H9 (cell line): ENCODE data around the gene SMIM23. TPM values are rescaled to one million over a fixed set of nuclear protein-coding genes. Genes with fewer than 3 reads are reported as not detected.

ENCODE experiments used
- DNase-seq: peaks from one replicate; pipeline ENCODE4 v3.0.0-alpha.2; 2017
- H2AFZ ChIP-seq: one replicate; pipeline ENCODE4 v1.6.1; 2013; ENCODE audit warnings: mild to moderate bottlenecking, low read length, control low read depth, moderate library complexity
- H2AK5ac ChIP-seq: 2 replicates; pipeline ENCODE4 v1.6.1; 2013; ENCODE audit warnings: low read length, control low read depth, mixed read lengths; ENCODE audit not compliant: insufficient read length
- H2BK120ac ChIP-seq: one replicate; pipeline ENCODE4 v1.6.1; 2013; ENCODE audit warnings: low read depth, mild to moderate bottlenecking, low read length, control low read depth, inconsistent platforms; ENCODE audit not compliant: poor library complexity, severe bottlenecking
- H2BK12ac ChIP-seq: 2 replicates; pipeline ENCODE4 v1.6.1; 2013; ENCODE audit warnings: low read length, control low read depth, mixed read lengths, low read depth; ENCODE audit not compliant: insufficient read length
- H2BK15ac ChIP-seq: 2 replicates; pipeline ENCODE4 v1.6.1; 2013; ENCODE audit warnings: low read depth, low read length, control low read depth
- H2BK20ac ChIP-seq: one replicate; pipeline ENCODE4 v1.6.1; 2013; ENCODE audit warnings: low read depth, mild to moderate bottlenecking, low read length, control low read depth, inconsistent platforms; ENCODE audit not compliant: poor library complexity, severe bottlenecking
- H2BK5ac ChIP-seq: 2 replicates; pipeline ENCODE4 v1.6.1; 2013; ENCODE audit warnings: low read length, control low read depth, mixed read lengths; ENCODE audit not compliant: insufficient read length
- H3K14ac ChIP-seq: 2 replicates; pipeline ENCODE4 v1.6.1; 2013; ENCODE audit warnings: low read length, control low read depth; ENCODE audit not compliant: insufficient read depth
- H3K18ac ChIP-seq: 2 replicates; pipeline ENCODE4 v1.6.1; 2013; ENCODE audit warnings: low read depth, mild to moderate bottlenecking, mixed read lengths, low read length, control low read depth; ENCODE audit not compliant: insufficient read length
- H3K23ac ChIP-seq: 2 replicates; pipeline ENCODE4 v1.6.1; 2013; ENCODE audit warnings: low read length, control low read depth, mixed read lengths, low read depth; ENCODE audit not compliant: insufficient read length
- H3K23me2 ChIP-seq: 2 replicates; pipeline ENCODE4 v1.6.1; 2013; ENCODE audit warnings: low read depth, mild to moderate bottlenecking, mixed read lengths, low read length, control low read depth; ENCODE audit not compliant: insufficient read length, poor library complexity, severe bottlenecking
- H3K27ac ChIP-seq: 2 replicates; pipeline ENCODE4 v1.5.1; 2013; ENCODE audit warnings: low read length, control low read depth, mixed read lengths, low read depth; ENCODE audit not compliant: insufficient read length
- H3K27me3 ChIP-seq: 2 replicates; pipeline ENCODE4 v1.6.1; 2013; ENCODE audit warnings: low read length, control low read depth, inconsistent platforms; ENCODE audit not compliant: insufficient read depth
- H3K4ac ChIP-seq: 2 replicates; pipeline ENCODE4 v1.6.1; 2013; ENCODE audit warnings: low read depth, mild to moderate bottlenecking, control low read depth, inconsistent platforms, low read length, moderate library complexity
- H3K4me1 ChIP-seq: 2 replicates; pipeline ENCODE4 v1.6.1; 2013; ENCODE audit warnings: low read length, control low read depth, inconsistent platforms; ENCODE audit not compliant: insufficient read depth
- H3K4me2 ChIP-seq: 2 replicates; pipeline ENCODE4 v1.6.1; 2013; ENCODE audit warnings: low read length, control low read depth, mixed read lengths; ENCODE audit not compliant: insufficient read length, insufficient read depth
- H3K56ac ChIP-seq: 2 replicates; pipeline ENCODE4 v1.6.1; 2013; ENCODE audit warnings: low read depth, mild to moderate bottlenecking, mixed read lengths, low read length, control low read depth; ENCODE audit not compliant: insufficient read length
- H3K79me1 ChIP-seq: 2 replicates; pipeline ENCODE4 v1.6.1; 2013; ENCODE audit warnings: low read depth, mild to moderate bottlenecking, moderate library complexity, low read length, control low read depth, inconsistent platforms; ENCODE audit not compliant: insufficient read depth, poor library complexity, severe bottlenecking
- H3K79me2 ChIP-seq: 2 replicates; pipeline ENCODE4 v1.6.1; 2013; ENCODE audit warnings: low read length, control low read depth, inconsistent platforms; ENCODE audit not compliant: insufficient read depth
- H3K9ac ChIP-seq: 2 replicates; pipeline ENCODE4 v1.6.1; 2013; ENCODE audit warnings: low read length, control low read depth, mixed read lengths; ENCODE audit not compliant: insufficient read length; ENCODE audit errors: extremely low read depth
- H3K9me3 ChIP-seq: one replicate; pipeline ENCODE4 v1.6.1; 2013; ENCODE audit warnings: low read depth, low read length, inconsistent platforms; ENCODE audit not compliant: control insufficient read depth
- H3T11ph ChIP-seq: one replicate; pipeline ENCODE4 v1.6.1; 2013; ENCODE audit warnings: mild to moderate bottlenecking, low read length, control low read depth, inconsistent platforms
- H4K20me1 ChIP-seq: one replicate; pipeline ENCODE4 v1.6.1; 2013; ENCODE audit not compliant: control insufficient read depth, insufficient read length, insufficient read depth
- H4K5ac ChIP-seq: 2 replicates; pipeline ENCODE4 v1.6.1; 2013; ENCODE audit warnings: low read depth, mild to moderate bottlenecking, mixed read lengths, low read length, control low read depth; ENCODE audit not compliant: insufficient read length
- H4K8ac ChIP-seq: replicated peaks from 2 replicates; pipeline ENCODE4 v1.6.1; 2013; ENCODE audit warnings: low read length, control low read depth, mixed read lengths, low read depth; ENCODE audit not compliant: insufficient read length
- H4K91ac ChIP-seq: 2 replicates; pipeline ENCODE4 v1.6.1; 2013; ENCODE audit warnings: low read depth, mild to moderate bottlenecking, moderate library complexity, mixed read lengths, low read length, control low read depth; ENCODE audit not compliant: insufficient read length
- H3K27ac Mint-ChIP-seq, 3 experiments: 2 replicates in 2 of 3; 3 replicates in 1 of 3; pipeline ENCODE4 v1.8.0; 2020 to 2021; ENCODE audit warnings: mixed read lengths in 3 of 3, mild to moderate bottlenecking in 1 of 3, moderate library complexity in 1 of 3
- H3K27me3 Mint-ChIP-seq: 2 replicates; pipeline ENCODE4 v1.8.0; 2021; ENCODE audit warnings: low read depth, mild to moderate bottlenecking, moderate library complexity, mixed read lengths
- H3K36me3 Mint-ChIP-seq, 3 experiments: 2 replicates in 2 of 3; 3 replicates in 1 of 3; pipeline ENCODE4 v1.8.0; 2020 to 2021; ENCODE audit warnings: low read depth in 3 of 3, mixed read lengths in 3 of 3; ENCODE audit not compliant: insufficient read depth in 1 of 3
- H3K4me1 Mint-ChIP-seq, 2 experiments: 2 replicates each; pipeline ENCODE4 v1.8.0; 2020; ENCODE audit warnings: mixed read lengths in 2 of 2
- H3K4me3 Mint-ChIP-seq, 2 experiments: 2 replicates in 1 of 2; 3 replicates in 1 of 2; pipeline ENCODE4 v1.8.0; 2020 to 2021; ENCODE audit warnings: mild to moderate bottlenecking in 2 of 2, mixed read lengths in 2 of 2, moderate library complexity in 1 of 2
- H3K9me3 Mint-ChIP-seq, 2 experiments: 2 replicates in 1 of 2; 3 replicates in 1 of 2; pipeline ENCODE4 v1.8.0; 2020; ENCODE audit warnings: mild to moderate bottlenecking in 2 of 2, mixed read lengths in 2 of 2, moderate library complexity in 1 of 2
- WGBS: extraction: QIAGEN DNeasy Blood & Tissue Kit; methylation state at CpG from one replicate; pipeline ENCODE4 v1.1.7; 2013; ENCODE audit warnings: missing lambda C conversion rate, low lambda C conversion rate, mixed read lengths; ENCODE audit not compliant: insufficient read length; ENCODE audit errors: extremely low coverage; 5-methylcytosine and 5-hydroxymethylcytosine counted together
- total RNA-seq: library from RNA; stranded (reverse); gene quantifications from 2 replicates; pipeline ENCODE4 v1.2.1, GENCODE V29; 2021
- TF ChIP-seq, protein P1 (sequence below): fragments of 200-600 bp; sonication (generic); conservative IDR thresholded peaks from 3 replicates; pipeline ENCODE4 v1.8.0; 2021; ENCODE audit warnings: antibody characterized with exemption, mild to moderate bottlenecking

The SMIM23 gene
- total RNA-seq, 1 experiment from 2014 or later, result not detected

DNA sequence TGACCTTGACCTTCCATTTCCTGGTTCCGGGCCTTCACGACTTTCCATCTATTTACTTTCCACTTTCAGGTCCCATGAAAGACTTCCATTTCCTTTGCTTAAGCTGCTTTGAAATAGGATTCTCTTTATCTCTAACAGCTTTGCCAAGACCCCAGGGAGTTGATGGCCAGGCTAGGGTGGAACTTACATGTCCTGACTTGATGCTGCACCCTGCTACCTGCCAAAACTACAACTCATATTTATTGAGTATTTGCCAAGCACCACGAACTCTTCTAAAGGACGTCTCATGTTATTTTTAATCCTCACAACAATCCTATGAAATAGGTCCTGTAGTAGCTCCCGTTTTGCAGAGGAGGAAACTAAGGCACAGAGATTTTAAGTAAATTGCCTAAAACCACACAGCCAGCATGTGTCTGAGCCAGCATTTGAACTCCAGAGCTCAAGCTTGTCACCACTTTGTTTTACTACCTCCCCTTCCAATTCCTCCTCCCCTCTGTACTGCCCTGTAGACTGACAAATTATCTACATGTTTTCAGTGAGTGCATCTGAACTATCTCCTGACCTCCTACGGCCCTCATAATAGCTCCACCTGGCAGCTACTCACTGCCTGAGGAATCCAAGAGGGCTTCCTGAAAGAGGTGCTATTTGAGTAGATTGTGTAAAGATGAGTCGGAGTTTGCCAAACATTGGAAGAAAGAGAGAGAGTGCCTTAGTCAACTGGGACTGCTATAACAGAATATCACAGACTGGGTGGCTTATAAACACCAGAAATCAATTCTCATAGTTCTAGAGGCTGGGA is 38.4 kb upstream of the SMIM23 start:
- Histone ChIP-seq H2BK20ac (no peak overlapping the region), H3K79me1 (no peaks in the 10 kb centered on the region), H2BK12ac (no peak overlapping the region), H3K14ac (no peak overlapping the region), H3T11ph (no peak overlapping the region), H3K27ac (no peak overlapping the region), H3K4ac (no peak overlapping the region), H2AFZ (no peak overlapping the region), H2BK120ac (no peak overlapping the region), H3K4me2 (no peak overlapping the region), H3K9ac (no peak overlapping the region), H4K91ac (no peak overlapping the region), H4K8ac (no peak overlapping the region), H3K23me2 (no peaks in the 10 kb centered on the region), H3K9me3 (no peaks in the 10 kb centered on the region), H3K23ac (no peak overlapping the region), H3K56ac (no peak overlapping the region), H3K79me2 (no peaks in the 10 kb centered on the region), H4K20me1 (no peaks in the 10 kb centered on the region), H4K5ac (no peak overlapping the region), H3K4me1 (no peaks in the 10 kb centered on the region), H3K27me3 (no peaks in the 10 kb centered on the region; the same call in 1 of the 2 replicates), H2BK5ac (no peak overlapping the region), H3K18ac (no peak overlapping the region), H2BK15ac (no peak overlapping the region), H2AK5ac (no peak overlapping the region)
- Mint-ChIP-seq H3K4me3 (no peak overlapping the region), H3K27me3 (peaks cover 23% of the 10 kb centered on the region), H3K9me3 (no peaks in the 10 kb centered on the region), H3K36me3 (no peaks in the 10 kb centered on the region), H3K27ac (no peak overlapping the region), H3K4me1 (no peaks in the 10 kb centered on the region)
- TF ChIP-seq, protein P1, sequence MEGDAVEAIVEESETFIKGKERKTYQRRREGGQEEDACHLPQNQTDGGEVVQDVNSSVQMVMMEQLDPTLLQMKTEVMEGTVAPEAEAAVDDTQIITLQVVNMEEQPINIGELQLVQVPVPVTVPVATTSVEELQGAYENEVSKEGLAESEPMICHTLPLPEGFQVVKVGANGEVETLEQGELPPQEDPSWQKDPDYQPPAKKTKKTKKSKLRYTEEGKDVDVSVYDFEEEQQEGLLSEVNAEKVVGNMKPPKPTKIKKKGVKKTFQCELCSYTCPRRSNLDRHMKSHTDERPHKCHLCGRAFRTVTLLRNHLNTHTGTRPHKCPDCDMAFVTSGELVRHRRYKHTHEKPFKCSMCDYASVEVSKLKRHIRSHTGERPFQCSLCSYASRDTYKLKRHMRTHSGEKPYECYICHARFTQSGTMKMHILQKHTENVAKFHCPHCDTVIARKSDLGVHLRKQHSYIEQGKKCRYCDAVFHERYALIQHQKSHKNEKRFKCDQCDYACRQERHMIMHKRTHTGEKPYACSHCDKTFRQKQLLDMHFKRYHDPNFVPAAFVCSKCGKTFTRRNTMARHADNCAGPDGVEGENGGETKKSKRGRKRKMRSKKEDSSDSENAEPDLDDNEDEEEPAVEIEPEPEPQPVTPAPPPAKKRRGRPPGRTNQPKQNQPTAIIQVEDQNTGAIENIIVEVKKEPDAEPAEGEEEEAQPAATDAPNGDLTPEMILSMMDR, result no peak
- no peak for DNase-seq
- WGBS, result no CpG with 5 or more reads among the region's 7 CpGs
